Hematopoietic multipotent progenitor cell treated with erythropoietin and hydrocortisone succinate and interleukin-3 and kit ligand, for 6 days (in vitro differentiated cells): Measurements from ENCODE around the gene P2RX2.

ENCODE experiments used
- DNase-seq: peaks from one replicate; pipeline ENCODE4 v3.0.0-alpha.2; 2015

Gene P2RX2

DNA sequence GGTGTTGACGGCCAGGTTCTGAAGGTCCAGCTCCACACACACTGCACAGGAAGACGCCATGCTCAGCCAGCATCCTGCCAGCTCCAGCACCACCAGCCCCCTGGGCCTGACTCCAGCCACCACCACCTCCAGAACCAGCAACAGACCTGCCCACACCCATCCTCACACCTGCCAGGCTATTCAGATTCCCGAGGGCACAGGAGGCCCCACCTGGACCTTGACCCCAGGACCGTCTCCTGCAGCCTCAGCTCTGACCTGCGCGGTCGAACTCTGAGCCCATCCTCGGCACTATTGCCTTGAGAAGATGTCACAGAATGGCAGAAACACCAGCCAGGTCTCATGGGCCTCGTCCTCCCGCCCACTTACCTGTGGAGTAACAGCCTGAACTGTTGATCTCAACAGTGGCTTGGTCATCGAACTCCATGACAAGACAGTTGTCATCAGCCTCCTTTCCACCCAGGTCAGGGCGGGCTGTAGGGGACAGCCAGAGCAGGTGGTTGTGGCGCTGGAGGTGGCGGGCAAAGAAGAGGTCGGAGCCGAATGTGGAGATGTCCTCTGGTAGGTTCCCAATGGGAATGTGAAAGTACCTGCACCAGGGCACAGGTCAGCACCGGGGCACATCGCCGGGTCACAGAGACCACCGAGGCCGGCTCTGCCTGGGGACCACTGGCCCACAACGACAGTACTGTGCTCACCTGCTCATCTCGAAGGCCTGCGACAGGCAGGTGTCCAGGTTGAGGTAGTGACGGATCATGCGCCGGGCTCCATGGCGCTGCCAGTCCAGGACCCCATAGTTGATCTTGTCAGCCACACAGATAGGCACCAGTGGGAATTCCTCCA, 23.5 kb downstream of the P2RX2 start:
- no peak for DNase-seq

DNA sequence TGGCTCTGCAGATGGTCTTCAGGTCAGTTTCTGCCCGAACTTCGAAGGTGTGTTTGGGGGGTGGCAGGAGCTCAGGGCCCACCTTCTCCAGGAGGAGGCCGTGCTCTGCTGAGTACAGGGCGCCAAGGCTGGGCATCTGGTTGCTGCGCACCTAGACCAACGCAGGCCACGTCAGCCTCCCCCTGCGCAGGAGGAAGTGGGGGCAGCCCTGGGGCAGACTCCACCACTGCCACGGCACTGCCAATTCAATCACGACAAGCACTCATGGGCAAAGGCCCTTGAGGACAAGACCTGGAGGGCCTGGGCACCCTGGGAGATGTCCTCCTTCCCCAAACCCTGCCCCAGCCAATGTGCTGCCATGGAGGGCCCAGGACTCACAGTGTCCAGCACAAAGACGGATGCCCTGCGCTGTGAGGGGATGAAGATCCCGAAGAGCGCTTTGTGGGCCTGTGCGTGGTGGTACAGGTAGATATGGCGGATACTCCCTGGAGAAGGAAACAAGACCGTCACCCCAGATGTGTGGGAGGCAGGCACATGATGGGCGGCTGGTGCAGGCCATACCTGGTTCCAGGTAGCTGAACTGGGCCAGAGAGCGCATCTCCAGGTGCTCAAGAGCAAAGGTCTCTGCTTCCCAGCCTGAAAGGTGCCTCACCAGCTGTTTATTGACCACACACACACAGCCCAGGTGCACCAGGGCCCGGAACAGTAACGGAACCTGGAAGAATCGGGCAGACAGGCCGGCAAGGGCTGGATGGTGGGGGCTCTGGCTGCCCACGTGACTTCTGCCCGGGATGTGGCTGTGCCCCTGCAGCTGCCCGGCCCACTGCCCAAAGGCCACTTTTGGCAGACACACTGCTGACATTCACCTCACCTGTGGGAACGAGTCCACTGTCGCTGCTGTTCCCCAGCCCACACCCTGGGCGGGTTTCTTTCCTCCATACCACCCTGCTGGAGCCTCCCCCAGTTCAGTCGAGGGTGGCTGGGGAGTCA, 24.6 kb downstream of the P2RX2 start:
- DNase-seq: no peak

DNA sequence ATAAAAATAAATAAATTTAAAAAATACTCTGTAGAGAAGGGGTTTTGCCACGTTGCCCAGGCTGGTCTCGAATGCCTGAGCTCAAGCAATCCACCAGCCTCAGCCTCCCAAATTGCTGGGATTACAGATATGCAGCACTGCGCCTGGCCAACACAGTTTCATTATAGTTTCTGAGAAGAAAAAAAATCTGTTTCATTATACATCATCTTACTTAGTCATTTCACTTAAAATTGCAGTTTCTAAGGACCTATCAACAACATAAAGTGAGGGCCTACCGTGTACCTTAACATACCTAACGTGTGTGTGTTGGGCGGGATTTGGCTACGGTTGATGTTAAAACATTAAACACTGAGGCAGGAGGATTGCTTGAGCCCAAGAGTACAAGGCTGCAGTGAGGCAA, 28.3 kb downstream of the P2RX2 start:
- no peak for DNase-seq

DNA sequence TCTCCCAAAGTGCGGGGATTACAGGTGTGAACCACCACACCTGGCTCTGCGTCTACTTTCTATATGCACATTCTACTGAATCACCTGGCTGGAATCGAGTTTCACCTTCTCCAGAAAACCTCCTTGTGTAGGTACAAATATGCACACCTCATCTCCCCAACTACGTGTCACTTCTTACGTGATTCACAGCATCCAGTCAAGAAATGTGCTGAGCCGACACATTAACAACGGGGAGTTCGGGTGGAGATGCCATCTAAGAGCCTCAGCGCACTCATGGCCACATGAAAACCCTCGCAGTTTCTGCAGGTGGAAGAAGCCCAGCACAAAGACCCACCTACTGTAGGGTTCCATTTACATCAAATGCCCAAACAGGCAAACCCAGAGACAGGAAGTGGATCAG, 29.3 kb downstream of the P2RX2 start:
- DNase-seq: no peak

DNA sequence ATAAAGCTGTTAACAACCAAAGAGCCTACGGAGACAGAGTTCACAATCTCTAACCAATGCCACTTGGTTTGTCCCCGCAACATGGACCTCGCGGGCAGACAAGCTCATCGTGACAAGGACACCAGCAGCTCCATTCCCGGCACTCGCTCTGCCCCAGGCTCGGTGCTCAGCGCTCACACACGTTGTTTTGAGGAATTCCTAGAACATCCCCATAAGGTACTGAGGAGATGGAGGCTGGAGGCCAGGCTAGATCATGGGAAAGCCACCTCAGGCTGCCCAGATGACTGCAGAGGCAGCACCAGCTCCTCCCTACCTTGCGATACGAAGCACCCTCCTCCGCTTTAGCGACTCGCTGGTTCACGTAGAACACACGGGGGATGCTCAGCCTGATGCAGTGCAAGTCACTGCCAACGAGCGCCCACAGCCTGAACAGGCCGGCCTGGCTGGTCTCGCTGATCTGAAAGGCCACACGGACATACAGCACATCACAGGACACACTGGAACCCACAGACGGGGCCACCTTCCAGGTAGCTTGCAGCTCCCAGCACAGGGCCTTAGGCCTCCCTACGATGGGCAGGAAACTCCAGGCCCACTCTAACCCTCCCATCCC, 30.1 kb downstream of the P2RX2 start:
- DNase-seq: no peak

DNA sequence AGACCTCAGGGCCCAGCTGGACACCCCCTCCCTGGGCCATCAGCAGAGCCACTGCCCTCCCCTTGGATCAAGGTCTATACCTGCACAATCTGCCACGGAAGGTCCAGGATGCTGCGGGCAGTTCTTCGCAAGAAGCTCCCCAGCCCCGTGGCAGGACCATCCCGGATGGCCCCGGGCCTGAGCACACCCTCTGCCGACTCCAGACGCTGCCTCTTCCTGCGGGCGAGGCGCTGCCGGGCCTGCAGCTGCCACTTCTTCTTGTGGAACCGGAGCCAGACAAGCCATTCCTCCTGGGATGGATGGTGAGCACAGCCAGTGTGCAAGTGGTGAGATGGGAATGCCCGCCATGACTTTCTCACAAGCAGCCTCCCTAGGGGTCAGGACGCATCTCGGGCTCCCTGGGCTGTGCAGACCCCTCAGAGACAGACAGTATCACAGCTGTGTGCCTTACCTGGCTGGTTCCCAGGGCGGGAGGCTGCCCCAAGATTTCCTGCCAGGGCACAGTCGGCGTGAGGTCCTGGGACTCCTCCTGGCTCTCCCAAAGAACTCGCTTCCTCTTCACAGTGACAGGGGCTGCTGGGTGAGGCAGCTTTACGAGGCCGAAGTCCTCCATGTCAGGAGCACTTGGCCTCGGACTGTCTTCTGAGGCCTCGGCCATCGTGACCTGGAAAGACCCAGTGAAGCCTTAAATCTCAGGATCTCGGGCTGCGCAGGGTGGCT, 30.8 kb downstream of the P2RX2 start:
- DNase-seq: no peak

DNA sequence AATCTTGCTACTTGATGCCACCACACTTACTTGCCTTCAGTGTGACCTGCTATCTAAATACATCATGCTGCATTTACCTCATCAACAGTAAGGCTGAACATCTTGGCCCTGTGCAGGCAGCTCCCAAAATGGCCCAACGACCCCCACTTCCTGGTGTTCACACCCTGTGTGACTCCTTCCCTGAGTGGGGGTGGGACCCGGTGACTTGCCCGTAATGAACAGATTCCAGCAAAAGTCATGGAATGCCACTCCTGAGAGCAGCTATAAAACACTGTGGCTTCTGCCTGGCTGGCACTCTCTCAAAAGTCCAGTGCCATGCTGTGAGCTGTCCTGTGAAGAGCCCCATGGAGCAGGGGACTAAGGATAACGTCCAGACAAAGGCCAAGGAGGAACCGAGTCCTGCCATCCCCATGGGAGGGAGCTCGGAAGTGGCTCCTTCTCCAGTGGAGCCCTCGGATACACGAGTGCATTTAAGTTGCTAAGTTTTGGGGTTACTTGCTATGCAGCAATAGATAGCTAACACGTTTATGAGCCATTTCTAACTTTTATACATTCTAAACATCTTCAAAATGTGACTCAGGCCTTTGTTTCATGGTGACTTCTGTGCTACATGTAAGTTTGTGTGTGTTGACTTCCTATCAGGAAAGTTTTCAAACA, 33.0 kb downstream of the P2RX2 start:
- no peak for DNase-seq

DNA sequence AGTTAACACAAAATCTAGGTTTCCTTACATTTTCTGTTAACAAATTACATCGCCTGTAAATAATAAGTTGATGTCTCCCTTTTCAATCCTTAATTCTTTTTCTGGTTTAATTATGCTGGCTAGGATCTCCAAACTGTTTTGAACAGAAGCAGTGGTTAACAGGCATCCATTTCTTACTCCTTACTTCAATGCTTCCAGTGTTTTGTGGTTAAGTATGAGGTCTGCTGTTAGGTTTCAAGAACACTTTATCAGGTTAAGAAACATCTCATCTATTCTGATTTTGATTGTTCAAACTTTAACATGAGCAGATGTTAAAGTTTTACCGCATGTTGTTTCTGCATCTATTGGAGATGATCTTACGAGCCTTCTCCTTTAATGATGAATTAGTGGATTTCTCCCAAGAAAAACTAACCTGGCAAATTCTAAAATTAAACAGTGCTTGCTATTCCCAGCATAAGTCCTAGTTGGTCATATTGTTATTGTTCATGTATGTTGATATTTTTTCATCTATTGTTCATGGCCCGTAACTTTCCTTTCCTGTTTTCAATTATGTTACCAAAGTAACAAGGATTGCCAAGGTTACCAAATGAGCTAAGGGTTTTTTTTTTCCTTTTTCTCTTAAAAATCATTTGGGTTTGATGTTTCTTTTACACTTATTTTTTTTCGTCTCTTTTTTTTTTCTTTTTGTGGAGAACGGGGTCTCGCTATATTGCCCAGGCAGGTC, 35.2 kb downstream of the P2RX2 start:
- no peak for DNase-seq

DNA sequence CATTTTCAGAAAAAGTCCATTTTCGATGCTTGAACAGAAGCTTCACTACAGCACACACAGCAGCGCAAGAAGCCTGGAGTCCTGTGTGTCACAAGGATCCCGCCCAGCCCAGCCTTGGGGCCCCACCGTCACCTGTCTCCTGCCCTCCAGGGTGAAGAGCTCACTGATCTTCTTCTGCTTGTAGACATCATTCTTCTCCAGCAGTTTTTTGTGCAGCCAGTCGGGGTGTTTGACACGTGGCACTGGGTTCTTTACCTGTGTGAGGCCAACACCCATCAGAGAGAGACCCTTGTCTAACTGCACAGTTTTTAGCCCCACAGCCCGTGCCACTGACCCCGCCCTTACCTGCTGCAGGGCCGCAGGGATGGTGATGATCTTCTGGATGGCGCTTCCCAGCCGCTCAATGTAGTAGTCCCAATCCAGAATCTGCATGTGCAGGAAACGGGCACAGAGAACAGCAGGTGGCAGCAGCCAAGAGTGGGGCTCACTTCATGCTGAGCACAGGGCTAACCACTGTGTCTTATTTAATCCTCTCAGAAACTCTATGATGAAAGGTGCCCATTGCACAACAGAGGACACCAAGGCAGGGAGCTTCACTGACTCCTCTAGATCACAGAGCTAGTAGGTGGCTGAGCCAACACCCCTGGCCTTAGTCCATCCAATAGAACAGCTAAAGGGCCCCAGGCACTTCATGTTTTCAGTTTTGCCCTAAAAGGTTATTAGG, 38.6 kb downstream of the P2RX2 start:
- DNase-seq: peak; percentile 30

DNA sequence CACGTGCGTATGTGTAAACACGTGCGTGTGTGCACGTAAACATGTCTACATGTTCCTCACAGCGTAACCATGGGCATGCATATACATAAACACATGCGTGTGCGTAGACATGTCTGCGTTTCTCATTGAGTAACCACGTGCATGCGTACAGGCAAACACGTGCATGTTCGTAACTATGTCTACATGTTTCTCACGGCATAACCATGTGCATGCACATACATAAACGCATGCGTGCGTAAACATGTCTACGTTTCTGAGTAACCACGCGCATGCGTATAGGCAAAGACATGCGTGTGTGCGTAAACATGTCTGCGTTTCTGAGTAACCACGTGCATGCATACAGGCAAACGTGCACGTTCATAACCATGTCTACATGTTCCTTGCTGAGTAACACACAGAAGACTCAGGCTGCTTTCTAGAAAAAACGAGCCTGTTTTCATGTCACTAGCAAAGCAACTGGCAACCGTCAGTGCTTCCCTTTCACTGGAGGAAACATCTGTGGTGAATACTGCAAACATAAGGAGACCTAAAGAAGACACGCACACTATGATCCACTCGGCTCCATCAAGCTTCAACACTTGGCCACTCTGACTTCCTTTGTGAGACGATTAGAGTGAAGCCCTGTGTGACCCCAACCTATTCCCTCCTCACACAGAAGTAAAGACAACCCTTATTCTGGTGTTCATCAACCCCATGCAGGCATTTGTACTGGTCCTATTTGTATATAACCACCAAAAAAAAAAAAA, 39.7 kb downstream of the P2RX2 start:
- peak; percentile 48 for DNase-seq

DNA sequence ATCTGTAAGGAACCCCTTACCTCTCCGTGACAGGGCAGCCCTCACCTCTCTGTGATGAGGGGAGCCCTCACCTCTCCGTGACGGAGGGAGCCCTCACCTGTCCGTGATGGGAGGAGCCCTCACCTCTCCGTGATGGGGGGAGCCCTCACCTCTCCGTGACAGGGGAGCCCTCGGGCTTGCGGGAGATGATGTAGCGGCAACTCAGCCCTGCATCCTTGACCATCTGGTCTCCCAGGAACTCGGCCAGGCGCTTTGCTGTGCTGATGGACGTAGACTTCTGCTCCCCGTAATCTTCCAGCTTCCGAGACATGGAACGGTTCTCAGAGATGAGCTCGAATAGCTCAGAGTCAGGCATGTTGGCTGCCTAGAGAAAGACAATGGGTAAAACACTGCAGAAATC, 40.6 kb downstream of the P2RX2 start:
- DNase-seq: no peak

DNA sequence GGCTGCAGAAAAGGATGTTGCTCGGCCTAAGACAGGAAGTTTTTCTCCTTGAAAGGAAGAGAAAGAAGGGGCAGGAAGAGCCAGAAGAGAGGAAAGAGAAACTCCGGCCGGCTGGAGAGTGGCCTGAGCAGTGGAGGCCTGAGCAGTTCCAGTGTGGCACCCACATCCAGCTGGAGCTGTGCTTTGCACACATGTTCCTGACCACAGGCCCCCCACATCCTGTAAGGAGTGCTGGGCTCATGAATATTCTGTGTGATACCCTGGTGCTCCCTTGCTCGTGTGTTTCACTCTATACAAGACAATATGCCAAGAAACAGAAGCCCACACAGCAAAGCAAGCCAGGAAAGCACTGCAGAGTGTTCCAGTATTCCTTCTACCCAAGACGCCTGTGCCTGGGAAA, 41.5 kb downstream of the P2RX2 start:
- DNase-seq: no peak

DNA sequence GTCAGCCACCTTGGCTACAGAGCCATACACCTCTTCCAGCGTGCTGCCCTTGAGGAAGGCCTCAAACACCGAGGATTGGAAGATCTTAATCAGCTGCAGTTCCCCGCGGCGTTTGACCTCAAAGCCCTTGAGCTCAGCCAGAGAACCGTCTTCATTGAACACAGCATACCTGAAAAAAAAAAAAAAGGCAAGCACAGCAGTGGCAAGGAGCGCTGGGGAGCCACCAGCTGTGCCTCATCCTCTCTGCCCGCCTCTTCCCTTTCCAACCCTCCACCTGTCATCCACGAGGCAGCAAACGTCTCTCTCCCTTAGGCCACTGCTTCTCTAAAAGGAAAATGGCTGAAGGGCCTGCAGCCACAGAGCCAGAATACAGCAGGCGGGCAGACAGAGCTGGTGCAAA, 42.4 kb downstream of the P2RX2 start:
- DNase-seq: no peak

DNA sequence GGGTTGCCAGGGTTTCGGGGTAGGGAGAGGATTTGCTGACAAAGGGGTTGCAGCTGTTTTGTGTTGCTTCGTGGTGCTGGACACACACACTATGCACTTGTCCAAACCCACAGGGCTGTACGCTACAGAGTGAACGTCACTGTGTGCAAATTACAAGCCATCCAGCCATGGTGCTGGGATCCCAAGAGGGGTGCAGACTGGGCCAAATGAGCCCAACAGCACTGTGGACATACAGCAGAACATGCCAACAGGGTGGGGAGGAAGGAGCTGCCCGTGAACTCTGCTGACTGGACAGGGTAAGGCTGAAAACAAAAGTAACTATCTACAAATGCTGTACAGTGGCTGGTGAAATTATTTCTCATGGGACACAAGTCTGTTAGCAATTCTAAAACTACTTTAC, 43.4 kb downstream of the P2RX2 start:
- no peak for DNase-seq

DNA sequence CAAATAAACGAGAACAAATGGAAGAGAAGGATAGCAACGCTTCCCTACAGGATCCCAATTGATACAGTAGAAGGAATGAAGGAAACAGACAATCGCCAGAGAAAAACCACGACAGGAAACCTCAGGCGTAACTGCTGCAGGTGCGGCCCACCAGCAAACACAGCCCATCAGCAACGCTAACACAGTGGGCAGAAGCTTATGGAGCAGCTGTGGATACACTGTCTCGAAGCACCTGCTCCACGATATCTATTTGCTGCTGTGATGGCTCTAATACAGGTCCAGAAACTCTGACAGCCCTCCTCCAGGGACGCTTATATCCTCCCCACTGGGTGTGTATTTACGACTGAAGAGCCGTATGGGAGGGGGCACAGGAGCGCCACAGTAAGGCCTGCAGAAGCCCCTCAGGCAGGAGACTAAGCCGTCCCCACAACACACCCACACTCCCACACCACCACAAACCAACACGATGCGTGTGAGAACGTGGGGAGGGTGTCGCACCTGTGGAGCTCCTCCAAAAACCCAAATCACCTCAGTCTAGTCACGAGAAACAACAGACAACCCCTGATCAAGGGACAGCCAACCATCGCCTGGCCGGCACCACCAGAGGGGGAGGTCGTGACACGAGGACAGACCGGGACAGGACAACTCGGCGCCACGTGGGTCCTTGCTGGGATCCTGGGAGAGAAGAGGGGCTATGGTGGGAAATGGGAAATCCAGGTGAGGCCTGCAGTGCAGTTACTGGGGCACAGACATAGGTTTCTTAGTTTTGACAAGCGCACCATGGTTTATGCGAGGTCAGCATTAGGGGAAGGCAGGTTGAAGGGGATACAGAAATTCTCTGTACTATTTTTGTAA, 44.6 kb downstream of the P2RX2 start:
- DNase-seq: no peak

DNA sequence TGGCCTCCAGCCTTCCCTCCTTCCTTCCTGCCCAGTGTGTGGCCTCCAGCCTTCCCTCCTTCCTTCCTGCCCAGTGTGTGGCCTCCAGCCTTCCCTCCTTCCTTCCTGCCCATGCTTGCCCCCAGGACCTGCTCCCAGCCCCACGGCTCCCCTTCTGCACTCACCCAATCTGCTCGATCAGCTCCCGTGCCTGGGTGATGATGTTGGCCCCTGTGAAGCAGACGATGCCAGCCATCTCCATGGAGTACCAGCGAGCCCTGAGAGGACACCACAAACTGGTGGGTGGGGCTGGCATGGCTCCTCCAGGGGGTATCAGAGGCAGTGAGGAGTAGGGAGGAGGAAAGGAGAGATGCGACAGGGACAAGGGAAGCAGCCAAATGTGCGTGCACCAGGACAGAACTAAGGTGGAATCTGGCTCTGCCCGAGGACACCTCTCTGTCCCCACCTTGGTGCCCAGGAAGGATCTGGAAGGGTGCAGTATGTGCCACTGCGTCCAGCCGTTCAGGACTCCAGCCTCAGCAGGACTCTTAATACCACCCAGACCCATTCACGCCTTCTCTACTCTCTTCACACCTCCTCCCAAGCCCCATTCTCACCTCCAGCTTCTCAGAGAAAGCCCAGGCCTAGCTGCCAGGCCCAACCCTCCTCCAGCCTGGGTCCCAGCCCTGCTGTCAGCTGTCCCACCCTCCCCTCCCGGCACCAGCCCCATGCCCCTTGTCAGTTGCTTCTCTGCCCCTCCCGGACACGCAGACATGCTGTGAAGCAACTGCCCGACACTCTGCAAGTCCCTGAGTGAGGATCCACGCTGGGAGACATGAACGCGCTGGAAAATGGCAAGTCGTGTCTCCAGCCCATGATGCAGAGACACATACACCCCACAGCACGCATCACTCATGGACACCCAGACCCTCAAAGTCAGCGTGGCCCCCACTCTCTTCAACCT, 45.9 kb downstream of the P2RX2 start:
- DNase-seq: no peak

DNA sequence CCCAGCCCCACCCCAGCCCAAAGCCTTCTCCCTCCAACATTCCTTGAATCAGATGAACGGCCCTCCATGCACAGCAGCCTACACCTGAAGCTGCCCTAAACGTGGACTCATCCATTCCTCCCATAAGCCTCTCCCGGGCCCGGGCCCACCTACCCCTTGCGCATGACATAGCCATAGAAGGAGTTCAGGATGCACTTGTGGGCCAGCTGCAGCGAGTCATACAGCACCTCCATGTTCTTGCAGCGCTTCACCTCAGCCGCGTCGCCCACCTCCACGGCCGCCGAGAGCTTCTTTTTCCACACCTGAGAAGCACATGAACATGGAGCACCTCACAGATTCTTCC, 46.5 kb downstream of the P2RX2 start:
- no peak for DNase-seq

DNA sequence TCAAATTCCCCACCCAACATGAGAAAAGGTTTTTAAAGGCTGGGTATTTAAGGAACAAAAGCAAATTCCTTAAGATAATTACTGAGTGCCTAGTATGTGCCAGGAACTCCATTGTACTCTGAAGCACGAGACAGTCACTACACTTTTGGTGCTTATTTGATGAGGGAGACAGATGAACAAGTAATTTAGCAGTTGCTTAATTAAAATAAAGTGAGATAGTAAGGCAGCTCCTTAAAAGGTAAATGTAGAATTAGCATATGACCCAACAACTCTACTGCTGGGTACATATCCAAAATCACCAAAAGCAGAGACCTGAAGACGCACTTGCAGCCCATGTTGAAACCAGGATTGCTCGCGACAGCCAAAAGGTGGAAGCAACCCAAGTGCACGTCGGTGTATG, 47.2 kb downstream of the P2RX2 start:
- no peak for DNase-seq
